OCI-LY1 (cell line): Measurements from ENCODE around the gene NEAT1.

Experiments used
- H2AFZ ChIP-seq: fragments of 200-600 bp; sonication (generic), shearing (Covaris generic); 2 replicates; pipeline ENCODE4 v1.6.0; 2014; ENCODE audit warnings: antibody characterized with exemption, mild to moderate bottlenecking, low read length
- H3F3A ChIP-seq: fragments of 200-600 bp; sonication (generic), shearing (Covaris generic); 2 replicates; pipeline ENCODE4 v1.6.0; 2014; ENCODE audit warnings: mild to moderate bottlenecking, antibody characterized with exemption, low read length, moderate library complexity; ENCODE audit not compliant: insufficient read depth
- H3K27ac ChIP-seq: fragments of 200-600 bp; sonication (generic); 2 replicates; pipeline ENCODE4 v1.5.1; 2014; ENCODE audit warnings: low read length, mixed run types, mild to moderate bottlenecking, low read depth; ENCODE audit not compliant: poor library complexity, severe bottlenecking
- H3K27me3 ChIP-seq: fragments of 200-600 bp; sonication (generic); 2 replicates; pipeline ENCODE4 v1.6.0; 2014; ENCODE audit warnings: antibody characterized with exemption, mild to moderate bottlenecking, low read length, moderate library complexity; ENCODE audit not compliant: insufficient read depth
- H3K36me3 ChIP-seq: fragments of 200-600 bp; sonication (generic); 2 replicates; pipeline ENCODE4 v1.6.1; 2014; ENCODE audit warnings: mild to moderate bottlenecking, antibody characterized with exemption, low read length, moderate library complexity, mixed read lengths; ENCODE audit not compliant: insufficient read depth
- H3K4me1 ChIP-seq: fragments of 200-600 bp; sonication (generic); 2 replicates; pipeline ENCODE4 v1.5.1; 2014; ENCODE audit warnings: mild to moderate bottlenecking, low read length, moderate library complexity; ENCODE audit not compliant: insufficient read depth, severe bottlenecking
- H3K4me2 ChIP-seq: fragments of 200-600 bp; sonication (generic), shearing (Covaris generic); 2 replicates; pipeline ENCODE4 v1.6.1; 2014; ENCODE audit warnings: low read length
- H3K4me3 ChIP-seq: fragments of 200-600 bp; sonication (generic); 2 replicates; pipeline ENCODE4 v1.5.1; 2014; ENCODE audit warnings: low read length, low read depth, mild to moderate bottlenecking, mixed read lengths; ENCODE audit not compliant: poor library complexity, severe bottlenecking
- H3K79me2 ChIP-seq: fragments of 200-600 bp; shearing (Covaris generic); 2 replicates; pipeline ENCODE4 v1.6.1; 2016; ENCODE audit warnings: mixed run types, low read length, mixed read lengths; ENCODE audit not compliant: insufficient read depth
- H3K9ac ChIP-seq: fragments of 200-600 bp; sonication (generic), shearing (Covaris generic); 2 replicates; pipeline ENCODE4 v1.6.1; 2014; ENCODE audit warnings: mild to moderate bottlenecking, low read length, mixed read lengths
- H3K9me2 ChIP-seq: fragments of 200-600 bp; sonication (generic), shearing (Covaris generic); 2 replicates; pipeline ENCODE4 v1.6.1; 2014; ENCODE audit warnings: low read depth, mild to moderate bottlenecking, low read length, mixed read lengths
- H3K9me3 ChIP-seq: fragments of 200-600 bp; shearing (Covaris generic); 2 replicates; pipeline ENCODE4 v1.6.1; 2014; ENCODE audit warnings: low read length, mixed read lengths
- H4K20me1 ChIP-seq: fragments of 200-600 bp; sonication (generic), shearing (Covaris generic); 2 replicates; pipeline ENCODE4 v1.6.0; 2016; ENCODE audit warnings: mild to moderate bottlenecking, low read length; ENCODE audit not compliant: insufficient read depth
- CTCF ChIP-seq: fragments of 200-600 bp; sonication (generic), shearing (Covaris generic); IDR thresholded peaks from 2 replicates; pipeline ENCODE4 v1.5.1; 2017; ENCODE audit warnings: mild to moderate bottlenecking, antibody characterized with exemption, low read length, moderate library complexity, mixed read lengths
- EZH2 ChIP-seq: fragments of 200-600 bp; sonication (generic), shearing (Covaris generic); IDR thresholded peaks from 2 replicates; pipeline ENCODE4 v1.8.0; 2017; ENCODE audit warnings: borderline replicate concordance, mixed run types, mild to moderate bottlenecking, antibody characterized with exemption, low read length, moderate library complexity, mixed read lengths

NEAT1 gene

GRCh38 chr11:65423516-65424204, 1.1 kb downstream of the NEAT1 start:
- TF ChIP-seq EZH2 (no peak), CTCF (no peak)
- H3K27ac ChIP-seq: peak overlapping the region; percentile 99
- no peaks in the 10 kb centered on the region for H3F3A ChIP-seq
- H3K79me2 ChIP-seq: peaks cover 65% of the 10 kb centered on the region
- H3K9me3 ChIP-seq: no peaks in the 10 kb centered on the region
- peak overlapping the region; percentile 88 for H3K4me2 ChIP-seq
- peak overlapping the region; percentile 95 for H3K4me3 ChIP-seq
- H4K20me1 ChIP-seq: no peaks in the 10 kb centered on the region
- peaks cover 47% of the 10 kb centered on the region for H3K36me3 ChIP-seq
- no peaks in the 10 kb centered on the region for H3K9me2 ChIP-seq
- peaks cover 70% of the 10 kb centered on the region for H3K4me1 ChIP-seq
- no peak overlapping the region for H2AFZ ChIP-seq
- H3K9ac ChIP-seq: peak overlapping the region; percentile 99
- no peaks in the 10 kb centered on the region for H3K27me3 ChIP-seq

GRCh38 chr11:65424205-65425104, 1.9 kb downstream of the NEAT1 start:
- H3K4me3 ChIP-seq: peak overlapping the region; percentile 95
- no peaks in the 10 kb centered on the region for H4K20me1 ChIP-seq
- H3K9ac ChIP-seq: peak overlapping the region; percentile 99
- H3K4me2 ChIP-seq: peak overlapping the region; percentile 88
- H3K4me1 ChIP-seq: peaks cover 70% of the 10 kb centered on the region
- H2AFZ ChIP-seq: no peak overlapping the region
- H3K27me3 ChIP-seq: no peaks in the 10 kb centered on the region
- H3K36me3 ChIP-seq: peaks cover 47% of the 10 kb centered on the region
- H3K79me2 ChIP-seq: peaks cover 73% of the 10 kb centered on the region
- no peak for TF ChIP-seq EZH2
- no peaks in the 10 kb centered on the region for H3K9me2 ChIP-seq
- no peaks in the 10 kb centered on the region for H3F3A ChIP-seq
- peak overlapping the region; percentile 99 for H3K27ac ChIP-seq
- no peaks in the 10 kb centered on the region for H3K9me3 ChIP-seq

GRCh38 chr11:65425105-65425970, 2.7 kb downstream of the NEAT1 start:
- TF ChIP-seq EZH2 (no peak), CTCF (no peak)
- Histone ChIP-seq H3F3A (no peaks in the 10 kb centered on the region), H2AFZ (no peak overlapping the region), H3K27me3 (no peaks in the 10 kb centered on the region), H3K4me2 (peak overlapping the region; percentile 88), H3K9me2 (no peaks in the 10 kb centered on the region), H3K36me3 (peaks cover 50% of the 10 kb centered on the region), H3K27ac (peak overlapping the region; percentile 99), H3K9ac (peak overlapping the region; percentile 99), H3K79me2 (peaks cover 81% of the 10 kb centered on the region), H4K20me1 (no peaks in the 10 kb centered on the region), H3K4me1 (peaks cover 70% of the 10 kb centered on the region), H3K4me3 (peak overlapping the region; percentile 95), H3K9me3 (no peaks in the 10 kb centered on the region)
